DND-41 (cell line): ENCODE data around the gene COG3.

Experiments
- ATAC-seq: fragments of 200-7000 bp; cut with Tn5 transposase; 3 replicates; pipeline ENCODE4 v1.9.1; 2021; ENCODE audit warnings: low read depth; ENCODE audit not compliant: insufficient read depth
- DNase-seq: peaks from one replicate; pipeline ENCODE4 v3.0.0-alpha.2; 2020
- H2AFZ ChIP-seq: 2 replicates; pipeline ENCODE4 v1.6.0; 2012; ENCODE audit warnings: low read depth, low read length
- H3K27ac ChIP-seq: 2 replicates; pipeline ENCODE4 v1.5.1; 2012; ENCODE audit warnings: low read length, inconsistent platforms
- H3K27me3 ChIP-seq: fragments of 200-600 bp; sonication (generic); 2 replicates; pipeline ENCODE4 v1.6.0; 2012; ENCODE audit warnings: low read length, mild to moderate bottlenecking, inconsistent platforms; ENCODE audit not compliant: insufficient read depth, poor library complexity
- H3K36me3 ChIP-seq: 2 replicates; pipeline ENCODE4 v1.5.1; 2012; ENCODE audit warnings: low read length, inconsistent platforms; ENCODE audit not compliant: insufficient read depth
- H3K4me1 ChIP-seq: 2 replicates; pipeline ENCODE4 v1.5.1; 2012; ENCODE audit warnings: mild to moderate bottlenecking, low read length; ENCODE audit not compliant: insufficient read depth
- H3K4me2 ChIP-seq: 2 replicates; pipeline ENCODE4 v1.6.0; 2012; ENCODE audit warnings: mild to moderate bottlenecking, moderate library complexity, low read length, inconsistent platforms; ENCODE audit not compliant: insufficient read depth
- H3K4me3 ChIP-seq, 2 experiments: fragments of 200-600 bp in 1 of 2; shearing (Covaris generic) in 1 of 2; 2 replicates each; pipeline ENCODE4 v1.5.1; 2012 to 2016; ENCODE audit warnings: inconsistent platforms in 2 of 2, low read length in 2 of 2, mild to moderate bottlenecking in 2 of 2, low read depth in 1 of 2, moderate library complexity in 1 of 2
- H3K79me2 ChIP-seq: 2 replicates; pipeline ENCODE4 v1.6.0; 2012; ENCODE audit warnings: low read length, inconsistent platforms; ENCODE audit not compliant: insufficient read depth
- H3K9ac ChIP-seq: 2 replicates; pipeline ENCODE4 v1.6.0; 2012; ENCODE audit warnings: low read depth, mild to moderate bottlenecking, inconsistent platforms, low read length, moderate library complexity
- H3K9me3 ChIP-seq: 2 replicates; pipeline ENCODE4 v1.5.1; 2012; ENCODE audit warnings: low read length, moderate library complexity, mild to moderate bottlenecking, inconsistent platforms; ENCODE audit not compliant: insufficient read depth, severe bottlenecking
- H4K20me1 ChIP-seq: 2 replicates; pipeline ENCODE4 v1.6.0; 2012; ENCODE audit warnings: low read length; ENCODE audit not compliant: insufficient read depth
- CTCF ChIP-seq: IDR thresholded peaks from 2 replicates; pipeline ENCODE4 v1.5.1; 2012; ENCODE audit warnings: borderline replicate concordance, low read length, moderate library complexity, mild to moderate bottlenecking; ENCODE audit not compliant: poor library complexity, severe bottlenecking; ENCODE audit errors: extremely low read depth
- EZH2 ChIP-seq: IDR thresholded peaks from 3 replicates; pipeline ENCODE4 v1.6.1; 2012; ENCODE audit warnings: borderline replicate concordance, low read depth, mild to moderate bottlenecking, moderate library complexity, low read length, inconsistent platforms; ENCODE audit not compliant: severe bottlenecking

COG3 gene

GRCh38 chr13:45432737-45433380, 31.9 kb upstream of the COG3 start:
- Histone ChIP-seq H4K20me1 (no peaks in the 10 kb centered on the region), H3K27ac (no peak overlapping the region), H2AFZ (no peak overlapping the region), H3K4me1 (no peaks in the 10 kb centered on the region), H3K79me2 (no peaks in the 10 kb centered on the region), H3K27me3 (no peaks in the 10 kb centered on the region), H3K9me3 (no peaks in the 10 kb centered on the region), H3K4me2 (no peak overlapping the region), H3K36me3 (no peaks in the 10 kb centered on the region), H3K4me3 (no peak overlapping the region), H3K9ac (no peak overlapping the region)
- ATAC-seq (no peak), DNase-seq (no peak)
- no peak for TF ChIP-seq CTCF
- TF ChIP-seq EZH2, result no peak

- Histone ChIP-seq H4K20me1 (no peaks in the 10 kb centered on the region), H3K4me2 (no peak overlapping the region), H3K79me2 (no peaks in the 10 kb centered on the region), H3K9me3 (no peaks in the 10 kb centered on the region), H3K4me1 (no peaks in the 10 kb centered on the region), H2AFZ (no peak overlapping the region), H3K9ac (no peak overlapping the region), H3K36me3 (no peaks in the 10 kb centered on the region), H3K4me3 (no peak overlapping the region), H3K27me3 (no peaks in the 10 kb centered on the region), H3K27ac (no peak overlapping the region)
- DNase-seq (no peak), ATAC-seq (no peak)
- TF ChIP-seq EZH2 (no peak), CTCF (no peak)
Observed at GRCh38 chr13:45433381-45433790, 31.4 kb upstream of the COG3 start.

- Histone ChIP-seq H3K4me2 (no peak overlapping the region), H4K20me1 (no peaks in the 10 kb centered on the region), H3K9ac (no peak overlapping the region), H3K27ac (no peak overlapping the region), H3K4me3 (no peak overlapping the region), H3K36me3 (no peaks in the 10 kb centered on the region), H3K9me3 (no peaks in the 10 kb centered on the region), H2AFZ (no peak overlapping the region), H3K4me1 (no peaks in the 10 kb centered on the region), H3K27me3 (no peaks in the 10 kb centered on the region), H3K79me2 (no peaks in the 10 kb centered on the region)
- DNase-seq (no peak), ATAC-seq (no peak)
- TF ChIP-seq CTCF (no peak), EZH2 (no peak)
Observed at GRCh38 chr13:45434556-45435371, 30.0 kb upstream of the COG3 start.
